Panc1 (cell line): ENCODE data around the gene TRMT11.

Experiments
- POLR2AphosphoS5 ChIP-seq: IDR thresholded peaks from 2 replicates; pipeline ENCODE4 v1.6.1; 2012; ENCODE audit warnings: mild to moderate bottlenecking, low read depth, low read length, moderate library complexity
- TF ChIP-seq, protein P1 (sequence below): fragments of 450-650 bp; IDR thresholded peaks from 2 replicates; pipeline ENCODE4 v1.5.1; 2017; ENCODE audit warnings: mild to moderate bottlenecking
- TF ChIP-seq, protein P2 (sequence below), 2 experiments: IDR thresholded peaks; 2 replicates each; pipeline ENCODE4 v1.6.1; 2011 to 2012; ENCODE audit warnings: low read depth in 2 of 2, control low read depth in 1 of 2, low read length in 1 of 2, mild to moderate bottlenecking in 1 of 2, moderate library complexity in 1 of 2; ENCODE audit not compliant: insufficient read depth in 1 of 2

DNA sequence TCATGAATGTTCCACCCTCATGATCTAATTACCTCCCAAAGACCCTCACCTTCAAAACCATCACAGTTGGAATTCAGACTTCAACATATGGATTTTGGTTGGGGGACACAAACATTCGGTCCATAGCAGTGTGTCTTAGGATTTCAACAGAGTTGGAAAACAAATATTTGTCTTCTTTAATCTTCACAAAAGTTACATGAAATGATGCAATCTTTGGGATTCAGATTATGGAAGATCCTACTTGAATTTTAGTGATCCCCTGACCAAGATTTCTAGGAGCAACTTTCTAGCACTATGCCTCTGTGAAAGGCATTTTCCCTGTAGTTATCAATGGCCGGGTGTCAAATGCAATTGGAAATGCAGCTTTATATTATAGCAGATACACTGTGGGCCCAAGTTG is 86.5 kb downstream of the TRMT11 start:
- TF ChIP-seq, protein P1, sequence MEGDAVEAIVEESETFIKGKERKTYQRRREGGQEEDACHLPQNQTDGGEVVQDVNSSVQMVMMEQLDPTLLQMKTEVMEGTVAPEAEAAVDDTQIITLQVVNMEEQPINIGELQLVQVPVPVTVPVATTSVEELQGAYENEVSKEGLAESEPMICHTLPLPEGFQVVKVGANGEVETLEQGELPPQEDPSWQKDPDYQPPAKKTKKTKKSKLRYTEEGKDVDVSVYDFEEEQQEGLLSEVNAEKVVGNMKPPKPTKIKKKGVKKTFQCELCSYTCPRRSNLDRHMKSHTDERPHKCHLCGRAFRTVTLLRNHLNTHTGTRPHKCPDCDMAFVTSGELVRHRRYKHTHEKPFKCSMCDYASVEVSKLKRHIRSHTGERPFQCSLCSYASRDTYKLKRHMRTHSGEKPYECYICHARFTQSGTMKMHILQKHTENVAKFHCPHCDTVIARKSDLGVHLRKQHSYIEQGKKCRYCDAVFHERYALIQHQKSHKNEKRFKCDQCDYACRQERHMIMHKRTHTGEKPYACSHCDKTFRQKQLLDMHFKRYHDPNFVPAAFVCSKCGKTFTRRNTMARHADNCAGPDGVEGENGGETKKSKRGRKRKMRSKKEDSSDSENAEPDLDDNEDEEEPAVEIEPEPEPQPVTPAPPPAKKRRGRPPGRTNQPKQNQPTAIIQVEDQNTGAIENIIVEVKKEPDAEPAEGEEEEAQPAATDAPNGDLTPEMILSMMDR, result no peak
- TF ChIP-seq, protein P2, sequence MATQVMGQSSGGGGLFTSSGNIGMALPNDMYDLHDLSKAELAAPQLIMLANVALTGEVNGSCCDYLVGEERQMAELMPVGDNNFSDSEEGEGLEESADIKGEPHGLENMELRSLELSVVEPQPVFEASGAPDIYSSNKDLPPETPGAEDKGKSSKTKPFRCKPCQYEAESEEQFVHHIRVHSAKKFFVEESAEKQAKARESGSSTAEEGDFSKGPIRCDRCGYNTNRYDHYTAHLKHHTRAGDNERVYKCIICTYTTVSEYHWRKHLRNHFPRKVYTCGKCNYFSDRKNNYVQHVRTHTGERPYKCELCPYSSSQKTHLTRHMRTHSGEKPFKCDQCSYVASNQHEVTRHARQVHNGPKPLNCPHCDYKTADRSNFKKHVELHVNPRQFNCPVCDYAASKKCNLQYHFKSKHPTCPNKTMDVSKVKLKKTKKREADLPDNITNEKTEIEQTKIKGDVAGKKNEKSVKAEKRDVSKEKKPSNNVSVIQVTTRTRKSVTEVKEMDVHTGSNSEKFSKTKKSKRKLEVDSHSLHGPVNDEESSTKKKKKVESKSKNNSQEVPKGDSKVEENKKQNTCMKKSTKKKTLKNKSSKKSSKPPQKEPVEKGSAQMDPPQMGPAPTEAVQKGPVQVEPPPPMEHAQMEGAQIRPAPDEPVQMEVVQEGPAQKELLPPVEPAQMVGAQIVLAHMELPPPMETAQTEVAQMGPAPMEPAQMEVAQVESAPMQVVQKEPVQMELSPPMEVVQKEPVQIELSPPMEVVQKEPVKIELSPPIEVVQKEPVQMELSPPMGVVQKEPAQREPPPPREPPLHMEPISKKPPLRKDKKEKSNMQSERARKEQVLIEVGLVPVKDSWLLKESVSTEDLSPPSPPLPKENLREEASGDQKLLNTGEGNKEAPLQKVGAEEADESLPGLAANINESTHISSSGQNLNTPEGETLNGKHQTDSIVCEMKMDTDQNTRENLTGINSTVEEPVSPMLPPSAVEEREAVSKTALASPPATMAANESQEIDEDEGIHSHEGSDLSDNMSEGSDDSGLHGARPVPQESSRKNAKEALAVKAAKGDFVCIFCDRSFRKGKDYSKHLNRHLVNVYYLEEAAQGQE (IDR thresholded peaks at IDR 0.05; ENCODE audit: insufficient read depth in 1 of 2, low read depth in 2 of 2, low read length in 1 of 2), result no peak
- TF ChIP-seq POLR2AphosphoS5, result no peak
